SK-MEL-5 (cell line): Measurements from ENCODE around the gene ARTN. TPM values are rescaled to one million over a fixed set of nuclear protein-coding genes. Genes with fewer than 3 reads are reported as not detected.

Source experiments
- DNase-seq: peaks from one replicate; pipeline ENCODE4 v3.0.0-alpha.2; 2016; ENCODE audit warnings: low read depth, low spot score
- in situ Hi-C: cut with HindIII; loops from 2 replicates; pipeline ENCODE4 v1.10.0; 2016; ENCODE audit warnings: low sequenced_read_pairs, high pct_unique_total_duplicates, low pct_unique_long_range_greater_than_20kb
- total RNA-seq: library from RNA; depleted of rRNA; stranded (reverse); fragments of >200 nt; shearing (Covaris generic); gene quantifications from 2 replicates; pipeline ENCODE4 v1.2.3, GENCODE V29; 2014

The ARTN gene
- total RNA-seq, 1 experiment from 2014 or later: not detected

- DNase-seq: no peak
- in situ Hi-C loops: no loop called here
Measured at GRCh38 chr1:43977376-43978263, 44.0 kb downstream of the ARTN start.

GRCh38 chr1:43978264-43978550 is 44.6 kb downstream of the ARTN start:
- in situ Hi-C loops: no loop called here

GRCh38 chr1:43978551-43979260 is 45.1 kb downstream of the ARTN start, which contains the start of gene B4GALT2:
Gene B4GALT2, plus strand, starts transcription at chr1:43979210. Its CDS starts 1,951 bp downstream, at chr1:43981161.
- DNase-seq: no peak

More at GRCh38 chr1:43978264-43978550, 44.6 kb downstream of the ARTN start:
- no peak for DNase-seq

GRCh38 chr1:43979261-43979527 is 45.6 kb downstream of the ARTN start:
- DNase-seq: no peak
- in situ Hi-C loops: no loop called here

More at GRCh38 chr1:43978551-43979260, 45.1 kb downstream of the ARTN start, which contains the start of gene B4GALT2:
- in situ Hi-C loops: no loop called here

- DNase-seq: no peak
- in situ Hi-C loops: no loop called here
Measured at GRCh38 chr1:43979528-43980254, 46.1 kb downstream of the ARTN start.

GRCh38 chr1:43980255-43981134 is 46.9 kb downstream of the ARTN start:
- in situ Hi-C loops: no loop called here

GRCh38 chr1:43981135-43981491 is 47.5 kb downstream of the ARTN start:
- in situ Hi-C loops: no loop called here
- DNase-seq: no peak

More at GRCh38 chr1:43980255-43981134, 46.9 kb downstream of the ARTN start:
- DNase-seq: no peak

GRCh38 chr1:43981636-43982035 is 48.0 kb downstream of the ARTN start:
- in situ Hi-C loops: no loop called here

GRCh38 chr1:43982241-43982640 is 48.6 kb downstream of the ARTN start:
- DNase-seq: no peak
- in situ Hi-C loops: no loop called here

More at GRCh38 chr1:43981636-43982035, 48.0 kb downstream of the ARTN start:
- no peak for DNase-seq

- DNase-seq: no peak
- in situ Hi-C loops: no loop called here
Measured at GRCh38 chr1:43982808-43983207, 49.2 kb downstream of the ARTN start.

GRCh38 chr1:43983253-43983899 is 49.8 kb downstream of the ARTN start:
- in situ Hi-C loops: no loop called here
- no peak for DNase-seq

- DNase-seq: no peak
- in situ Hi-C loops: no loop called here
Measured at GRCh38 chr1:43984855-43985254, 51.3 kb downstream of the ARTN start.

- no peak for DNase-seq
- in situ Hi-C loops: no loop called here
Measured at GRCh38 chr1:43985984-43986595, 52.5 kb downstream of the ARTN start.

GRCh38 chr1:43986712-43987111 is 53.1 kb downstream of the ARTN start:
- in situ Hi-C loops: no loop called here
- DNase-seq: no peak
